Mesodermal cell (in vitro differentiated cells): ENCODE results near the gene DFFB.
"Not testable (repeated sequence)": the region's sequence is repeated elsewhere in the genome, so short reads cannot be mapped to it uniquely, and the experiment has no call there.

Source experiments
- H3K27ac ChIP-seq: 2 replicates; pipeline ENCODE4 v1.7.0; 2013; ENCODE audit warnings: mild to moderate bottlenecking, low read depth, low read length, moderate library complexity; ENCODE audit not compliant: severe bottlenecking
- H3K36me3 ChIP-seq: 2 replicates; pipeline ENCODE4 v1.7.1; 2013; ENCODE audit warnings: mild to moderate bottlenecking, low read length, moderate library complexity; ENCODE audit not compliant: control insufficient read depth, insufficient read depth
- H3K4me1 ChIP-seq: one replicate; pipeline ENCODE4 v1.7.1; 2013; ENCODE audit warnings: mild to moderate bottlenecking, low read length; ENCODE audit not compliant: insufficient read depth, control insufficient read depth, poor library complexity, severe bottlenecking
- H3K4me3 ChIP-seq: 2 replicates; pipeline ENCODE4 v1.7.0; 2013; ENCODE audit warnings: low read length, control low read depth, mild to moderate bottlenecking; ENCODE audit not compliant: insufficient read depth, poor library complexity, severe bottlenecking; ENCODE audit errors: extremely low read depth
- H3K9me3 ChIP-seq: 2 replicates; pipeline ENCODE4 v1.7.1; 2013; ENCODE audit warnings: mild to moderate bottlenecking, low read length, moderate library complexity; ENCODE audit not compliant: control insufficient read depth
- WGBS, 2 experiments: methylation state at CpG; one replicate each; pipeline ENCODE4 v1.1.5; 2013; ENCODE audit warnings: missing lambda C conversion rate in 2 of 2; ENCODE audit not compliant: insufficient coverage in 2 of 2; 5-methylcytosine and 5-hydroxymethylcytosine counted together

The DFFB gene

GRCh38 chr1:3910857-3911845, 53.9 kb downstream of the DFFB start:
- 20 to 22% methylated on average over 27 to 34 of the region's 35 CpGs for WGBS, 2 experiments
- Histone ChIP-seq H3K9me3 (no peaks in the 10 kb centered on the region), H3K36me3 (no peaks in the 10 kb centered on the region), H3K4me3 (no peak overlapping the region), H3K27ac (no peak overlapping the region), H3K4me1 (peaks cover 5% of the 10 kb centered on the region)

- Histone ChIP-seq H3K36me3 (no peaks in the 10 kb centered on the region), H3K27ac (no peak overlapping the region), H3K4me1 (peaks cover 5% of the 10 kb centered on the region), H3K9me3 (no peaks in the 10 kb centered on the region), H3K4me3 (no peak overlapping the region)
- 90 to 91% methylated on average over 36 to 37 of the region's 38 CpGs for WGBS, 2 experiments
Observed at GRCh38 chr1:3911981-3912808, 54.9 kb downstream of the DFFB start.

GRCh38 chr1:3912809-3913685, 55.8 kb downstream of the DFFB start:
- H3K4me3 ChIP-seq: no peak overlapping the region
- no peak overlapping the region for H3K27ac ChIP-seq
- 94 to 95% methylated on average over 16 to 19 of the region's 23 CpGs for WGBS, 2 experiments
- H3K4me1 ChIP-seq: peaks cover 5% of the 10 kb centered on the region
- no peaks in the 10 kb centered on the region for H3K36me3 ChIP-seq
- no peaks in the 10 kb centered on the region for H3K9me3 ChIP-seq

- Histone ChIP-seq H3K27ac (no peak overlapping the region), H3K9me3 (no peaks in the 10 kb centered on the region), H3K4me3 (no peak overlapping the region), H3K36me3 (no peaks in the 10 kb centered on the region), H3K4me1 (peaks cover 5% of the 10 kb centered on the region)
- 93 to 96% methylated on average over 18 to 19 of the region's 21 CpGs for WGBS, 2 experiments
Observed at GRCh38 chr1:3914331-3914851, 57.1 kb downstream of the DFFB start.

GRCh38 chr1:3914911-3915310, 57.6 kb downstream of the DFFB start:
- Histone ChIP-seq H3K4me1 (peaks cover 5% of the 10 kb centered on the region), H3K9me3 (no peaks in the 10 kb centered on the region), H3K36me3 (no peaks in the 10 kb centered on the region), H3K4me3 (no peak overlapping the region), H3K27ac (no peak overlapping the region)
- WGBS, 2 experiments: 88 to 91% methylated on average over 8 to 10 of the region's 14 CpGs

GRCh38 chr1:3915551-3916121, 58.4 kb downstream of the DFFB start:
- WGBS, 2 experiments: 93 to 95% methylated on average over 10 to 11 of the region's 15 CpGs

GRCh38 chr1:3917761-3918160, 60.5 kb downstream of the DFFB start:
- Histone ChIP-seq H3K9me3 (no peaks in the 10 kb centered on the region), H3K36me3 (no peaks in the 10 kb centered on the region), H3K27ac (no peak overlapping the region), H3K4me1 (no peaks in the 10 kb centered on the region), H3K4me3 (no peak overlapping the region)
- 83 to 91% methylated on average over 6 to 8 of the region's 8 CpGs for WGBS, 2 experiments

More at GRCh38 chr1:3915551-3916121, 58.4 kb downstream of the DFFB start:
- Histone ChIP-seq H3K9me3 (no peaks in the 10 kb centered on the region), H3K36me3 (no peaks in the 10 kb centered on the region), H3K4me1 (peaks cover 5% of the 10 kb centered on the region), H3K27ac (no peak overlapping the region), H3K4me3 (no peak overlapping the region)

GRCh38 chr1:3918359-3918758, 61.1 kb downstream of the DFFB start:
- H3K4me3 ChIP-seq, H3K36me3 ChIP-seq, H3K4me1 ChIP-seq, H3K27ac ChIP-seq, H3K9me3 ChIP-seq: not testable (repeated sequence)
- 86 to 90% methylated on average over 4 of the region's 6 CpGs for WGBS, 2 experiments

GRCh38 chr1:3918966-3919611, 61.8 kb downstream of the DFFB start:
- Histone ChIP-seq H3K4me1 (no peaks in the 10 kb centered on the region), H3K36me3 (no peaks in the 10 kb centered on the region)
- WGBS, 2 experiments: 73 to 83% methylated on average over 15 of the region's 15 CpGs

More at GRCh38 chr1:3918966-3919611, 61.8 kb downstream of the DFFB start:
- H3K27ac ChIP-seq: no peak overlapping the region
- no peak overlapping the region for H3K4me3 ChIP-seq
- no peaks in the 10 kb centered on the region for H3K9me3 ChIP-seq
